Naive B cell (primary cell): ENCODE data around the gene SLC13A3. TPM values are rescaled to one million over a fixed set of nuclear protein-coding genes. Genes with fewer than 3 reads are reported as not detected.

Experiments used
- ATAC-seq, 2 donors: fragments of 150-1000 bp; cut with Tn5 transposase; 2 replicates each; pipeline ENCODE4 v1.10.0; 2021; ENCODE audit warnings: low read depth in 2 of 2, mild to moderate bottlenecking in 2 of 2, moderate library complexity in 2 of 2
- DNase-seq: peaks from one replicate; pipeline ENCODE4 v3.0.0; 2022
- H3K27ac Mint-ChIP-seq, 6 donors: one replicate each; pipeline ENCODE4 v1.8.0; 2020 to 2022; ENCODE audit warnings: mild to moderate bottlenecking in 6 of 6, mixed read lengths in 6 of 6, moderate library complexity in 5 of 6, inconsistent platforms in 2 of 6
- H3K27me3 Mint-ChIP-seq, 3 donors: one replicate each; pipeline ENCODE4 v1.8.0; 2021 to 2022; ENCODE audit warnings: mixed read lengths in 3 of 3, mild to moderate bottlenecking in 1 of 3
- H3K36me3 Mint-ChIP-seq, 2 donors: one replicate each; pipeline ENCODE4 v1.8.0; 2020 to 2022; ENCODE audit warnings: mixed read lengths in 2 of 2, inconsistent platforms in 1 of 2, mild to moderate bottlenecking in 1 of 2
- H3K4me1 Mint-ChIP-seq, 3 donors: one replicate each; pipeline ENCODE4 v1.8.0; 2020 to 2022; ENCODE audit warnings: mixed read lengths in 3 of 3, inconsistent platforms in 1 of 3, mild to moderate bottlenecking in 1 of 3, moderate library complexity in 1 of 3
- H3K4me3 Mint-ChIP-seq, 8 donors: one replicate each; pipeline ENCODE4 v1.8.0; 2020 to 2022; ENCODE audit warnings: mild to moderate bottlenecking in 8 of 8, mixed read lengths in 8 of 8, moderate library complexity in 8 of 8, inconsistent platforms in 2 of 8
- H3K9me3 Mint-ChIP-seq, 7 donors: one replicate each; pipeline ENCODE4 v1.8.0; 2020 to 2022; ENCODE audit warnings: mixed read lengths in 7 of 7, mild to moderate bottlenecking in 5 of 7, inconsistent platforms in 2 of 7, moderate library complexity in 1 of 7
- polyA plus RNA-seq, 6 donors: library from polyadenylated mRNA; unstranded; fragments of 300-500 nt; fragmentation: Illumina TruSeq; gene quantifications; one replicate each; pipeline ENCODE4 v1.2.3, GENCODE V29; 2021; ENCODE audit warnings: low read depth in 6 of 6

The SLC13A3 gene
- polyA plus RNA-seq, 6 donors from 2014 or later: 0.53 TPM; not detected in 5

DNA sequence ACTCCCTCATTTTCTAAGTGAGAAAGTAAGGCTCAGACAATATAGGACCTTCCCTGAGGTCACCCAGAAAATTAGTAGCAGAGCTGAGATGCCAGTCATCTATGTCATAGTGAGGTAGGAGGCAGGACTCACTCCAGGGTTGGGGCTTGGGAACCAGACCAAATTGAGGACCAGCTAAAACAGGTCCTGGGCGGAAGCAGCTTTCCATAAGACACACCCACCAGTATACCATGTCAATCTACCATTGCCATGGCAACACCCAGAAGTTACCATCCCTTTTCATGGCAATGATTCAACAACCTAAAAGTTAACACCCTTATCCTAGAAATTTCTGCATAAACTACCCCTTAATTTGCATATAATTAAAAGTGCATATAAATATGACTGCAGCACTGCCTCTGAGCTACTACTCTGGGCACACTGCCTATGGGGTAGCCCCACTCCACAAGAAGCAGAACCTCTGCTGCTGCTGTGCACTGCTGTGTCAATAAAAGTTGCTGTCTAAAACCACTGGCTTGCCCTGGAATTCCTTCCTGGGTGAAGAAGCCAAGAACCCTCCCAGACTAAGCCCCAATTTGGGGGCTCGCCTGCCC, 70.5 kb downstream of the SLC13A3 start:
- ATAC-seq (no peak), DNase-seq (no peak)
- Mint-ChIP-seq H3K4me1 (peaks cover 0 to 7% (median 4%) of the 10 kb centered on the region in 3 donors), H3K9me3 (no peaks in the 10 kb centered on the region), H3K36me3 (no peaks in the 10 kb centered on the region), H3K27ac (no peak overlapping the region), H3K4me3 (peak overlapping the region in 1 of 8 donors; percentile 47), H3K27me3 (peaks cover 15 to 46% (median 30%) of the 10 kb centered on the region in 3 donors)

DNA sequence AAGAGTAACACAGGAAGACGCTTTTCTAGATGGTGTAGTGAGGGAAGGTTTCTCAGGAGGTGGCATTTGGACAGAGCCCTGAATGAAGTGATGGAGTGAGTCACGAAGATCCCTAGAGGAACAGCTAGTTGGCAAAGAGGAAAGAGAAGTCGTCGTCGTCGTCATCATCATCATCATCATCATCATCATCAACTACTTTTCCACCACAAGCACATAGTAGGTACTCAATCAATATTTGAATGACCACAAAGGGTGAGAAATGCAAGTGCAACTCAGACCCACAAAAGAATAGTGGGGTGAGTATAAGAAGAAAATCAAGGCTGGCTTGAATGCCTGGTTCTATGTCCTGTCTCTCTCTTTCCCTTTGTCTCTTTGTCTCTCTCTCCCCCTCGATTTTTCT, 72.5 kb downstream of the SLC13A3 start:
- Mint-ChIP-seq H3K27ac (no peak overlapping the region), H3K27me3 (peaks cover 20 to 43% (median 41%) of the 10 kb centered on the region in 3 donors), H3K36me3 (no peaks in the 10 kb centered on the region), H3K4me3 (no peak overlapping the region), H3K9me3 (no peaks in the 10 kb centered on the region), H3K4me1 (peaks cover 0 to 9% (median 4%) of the 10 kb centered on the region in 3 donors)
- ATAC-seq (no peak), DNase-seq (no peak)

DNA sequence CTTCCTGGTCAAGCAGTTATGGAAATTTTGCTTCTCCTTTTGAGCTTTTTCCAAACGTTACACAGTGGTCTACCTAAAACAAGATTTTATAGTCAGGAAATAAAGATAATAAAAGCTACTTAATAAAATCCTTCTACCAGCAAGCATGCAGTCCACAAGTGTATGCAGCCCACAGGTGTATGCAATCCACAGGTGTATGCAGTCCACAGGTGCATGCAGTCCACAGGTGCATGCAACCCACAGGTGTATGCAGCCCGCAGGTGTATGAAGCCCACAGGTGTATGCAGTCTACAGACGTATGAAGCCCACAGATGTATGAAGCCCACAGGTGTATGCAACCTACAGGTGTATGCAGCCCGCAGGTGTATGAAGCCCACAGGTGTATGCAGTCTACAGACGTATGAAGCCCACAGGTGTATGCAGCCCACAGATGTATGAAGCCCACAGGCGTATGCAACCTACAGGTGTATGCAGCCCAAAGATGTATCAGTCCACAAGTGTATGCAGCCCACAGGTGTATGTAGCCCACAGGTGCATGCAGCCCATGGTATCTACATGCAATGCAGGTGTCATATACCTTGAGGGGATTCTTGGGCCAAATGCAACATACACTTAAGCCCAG, 74.4 kb downstream of the SLC13A3 start:
- Mint-ChIP-seq H3K27me3 (peaks cover 20 to 43% (median 36%) of the 10 kb centered on the region in 3 donors), H3K9me3 (no peaks in the 10 kb centered on the region), H3K27ac (no peak overlapping the region), H3K36me3 (no peaks in the 10 kb centered on the region), H3K4me1 (peaks cover 0 to 9% (median 4%) of the 10 kb centered on the region in 3 donors), H3K4me3 (no peak overlapping the region)
- ATAC-seq: no peak
- DNase-seq: no peak

DNA sequence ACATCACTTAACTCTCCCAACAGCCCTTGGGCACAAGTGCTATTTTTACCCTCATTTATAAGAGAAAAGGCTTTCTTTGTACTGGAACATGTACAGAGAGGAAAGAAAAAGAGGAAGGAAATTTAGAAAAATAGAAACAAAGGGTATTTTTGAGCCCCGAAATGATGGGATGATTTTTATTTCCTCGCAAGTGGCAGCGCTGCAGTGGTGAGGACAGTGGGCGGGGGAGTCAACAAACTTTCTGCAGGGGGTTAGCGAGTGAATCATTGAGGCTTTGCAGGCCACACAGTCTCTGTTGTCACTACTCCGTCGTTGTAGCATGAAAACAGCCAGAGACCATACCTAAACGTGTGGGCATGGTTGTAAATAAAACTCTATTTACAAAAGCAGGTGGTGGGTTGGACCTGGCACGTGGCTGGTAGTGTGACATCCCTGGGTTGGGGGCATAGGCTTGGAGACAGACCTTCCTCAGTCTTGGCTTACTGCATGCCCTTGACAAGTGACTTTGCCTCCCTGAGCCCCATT, 75.3 kb downstream of the SLC13A3 start:
- no peaks in the 10 kb centered on the region for H3K9me3 Mint-ChIP-seq
- H3K4me1 Mint-ChIP-seq: peaks cover 0 to 9% (median 4%) of the 10 kb centered on the region in 3 donors

GRCh38 chr20:46575394-46575793, 75.9 kb downstream of the SLC13A3 start:
- Mint-ChIP-seq H3K27ac (peak overlapping the region in 1 of 6 donors; percentile 84), H3K27me3 (peaks cover 17 to 42% (median 40%) of the 10 kb centered on the region in 3 donors), H3K9me3 (no peaks in the 10 kb centered on the region), H3K4me3 (no peak overlapping the region), H3K4me1 (peaks cover 0 to 9% (median 4%) of the 10 kb centered on the region in 3 donors), H3K36me3 (no peaks in the 10 kb centered on the region)
- ATAC-seq (no peak), DNase-seq (no peak)

More for the DNA sequence above, 75.3 kb downstream of the SLC13A3 start:
- no peaks in the 10 kb centered on the region for H3K36me3 Mint-ChIP-seq
- peaks cover 13 to 42% (median 34%) of the 10 kb centered on the region in 3 donors for H3K27me3 Mint-ChIP-seq
- H3K4me3 Mint-ChIP-seq: peak overlapping the region in 1 of 8 donors; percentile 26
- no peak overlapping the region for H3K27ac Mint-ChIP-seq
- DNase-seq (no peak), ATAC-seq (no peak)

GRCh38 chr20:46573788-46574584, 77.3 kb downstream of the SLC13A3 start:
- Mint-ChIP-seq H3K27ac (no peak overlapping the region), H3K4me3 (no peak overlapping the region)
- ATAC-seq: no peak

DNA sequence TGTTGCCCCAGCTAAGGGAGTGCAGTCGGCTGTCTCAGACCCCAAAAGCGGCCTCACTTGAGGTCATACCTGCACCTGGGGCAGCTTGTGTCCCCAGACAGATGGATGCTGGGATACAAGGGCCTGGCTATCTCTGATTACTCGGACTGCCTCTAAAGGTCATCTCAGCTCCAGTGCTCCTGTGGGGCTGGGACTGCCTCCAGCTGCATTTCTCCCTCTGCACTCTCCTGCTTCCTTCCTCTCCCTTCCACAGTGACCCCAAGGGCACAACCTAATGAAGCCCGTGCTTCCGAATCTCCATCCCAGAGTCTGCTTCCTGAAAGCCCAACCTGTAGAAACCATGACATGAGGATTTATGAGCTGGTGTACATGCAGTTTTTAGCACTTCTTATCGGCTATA, 78.0 kb downstream of the SLC13A3 start:
- H3K4me1 Mint-ChIP-seq: peaks cover 0 to 9% (median 4%) of the 10 kb centered on the region in 3 donors
- DNase-seq (no peak), ATAC-seq (no peak)
- peaks cover 14 to 32% (median 30%) of the 10 kb centered on the region in 3 donors for H3K27me3 Mint-ChIP-seq
- no peaks in the 10 kb centered on the region for H3K36me3 Mint-ChIP-seq
- no peak overlapping the region for H3K4me3 Mint-ChIP-seq
- no peaks in the 10 kb centered on the region for H3K9me3 Mint-ChIP-seq
- peak overlapping the region in 1 of 6 donors; percentile 62 for H3K27ac Mint-ChIP-seq

More at GRCh38 chr20:46573788-46574584, 77.3 kb downstream of the SLC13A3 start:
- Mint-ChIP-seq H3K36me3 (no peaks in the 10 kb centered on the region), H3K27me3 (peaks cover 17 to 39% (median 36%) of the 10 kb centered on the region in 3 donors), H3K9me3 (no peaks in the 10 kb centered on the region), H3K4me1 (peaks cover 0 to 9% (median 4%) of the 10 kb centered on the region in 3 donors)
- DNase-seq: no peak

DNA sequence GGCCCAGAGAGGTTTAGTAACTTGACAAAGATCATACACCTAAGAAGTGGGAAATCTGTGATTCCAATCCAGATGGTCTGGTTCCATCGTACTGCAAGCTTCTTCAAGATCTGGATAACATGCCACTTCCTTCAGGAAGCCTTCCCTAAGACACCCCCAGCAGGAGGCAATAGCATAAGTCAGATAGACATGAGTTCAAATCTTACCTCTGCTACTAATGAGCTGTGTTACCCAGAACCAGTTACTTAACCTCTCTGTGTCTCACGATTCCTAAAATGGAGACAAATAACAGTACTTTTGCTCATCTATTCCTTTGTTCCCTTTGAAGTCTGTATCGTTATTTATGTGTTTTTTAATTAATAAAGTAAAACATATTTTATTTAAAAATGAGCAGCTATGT, 78.5 kb downstream of the SLC13A3 start:
- H3K4me3 Mint-ChIP-seq: no peak overlapping the region
- H3K27ac Mint-ChIP-seq: no peak overlapping the region
- ATAC-seq (no peak), DNase-seq (no peak)
- peaks cover 14 to 34% (median 31%) of the 10 kb centered on the region in 3 donors for H3K27me3 Mint-ChIP-seq
- peaks cover 0 to 9% (median 4%) of the 10 kb centered on the region in 3 donors for H3K4me1 Mint-ChIP-seq
- no peaks in the 10 kb centered on the region for H3K9me3 Mint-ChIP-seq
- no peaks in the 10 kb centered on the region for H3K36me3 Mint-ChIP-seq

GRCh38 chr20:46572153-46572552, 79.1 kb downstream of the SLC13A3 start:
- Mint-ChIP-seq H3K9me3 (no peaks in the 10 kb centered on the region), H3K36me3 (no peaks in the 10 kb centered on the region), H3K4me3 (no peak overlapping the region), H3K27me3 (peaks cover 19 to 40% (median 32%) of the 10 kb centered on the region in 3 donors), H3K4me1 (peaks cover 0 to 9% (median 4%) of the 10 kb centered on the region in 3 donors), H3K27ac (no peak overlapping the region)
- DNase-seq: no peak
- no peak for ATAC-seq

- Mint-ChIP-seq H3K4me1 (peaks cover 0 to 9% (median 4%) of the 10 kb centered on the region in 3 donors), H3K4me3 (peak overlapping the region in 1 of 8 donors; percentile 29), H3K27ac (peak overlapping the region in 2 of 6 donors; percentile 69 to 86), H3K36me3 (no peaks in the 10 kb centered on the region), H3K27me3 (peaks cover 19 to 40% (median 30%) of the 10 kb centered on the region in 3 donors), H3K9me3 (no peaks in the 10 kb centered on the region)
- ATAC-seq: no peak
- DNase-seq: no peak
Measured at GRCh38 chr20:46571418-46571817, 79.8 kb downstream of the SLC13A3 start.

DNA sequence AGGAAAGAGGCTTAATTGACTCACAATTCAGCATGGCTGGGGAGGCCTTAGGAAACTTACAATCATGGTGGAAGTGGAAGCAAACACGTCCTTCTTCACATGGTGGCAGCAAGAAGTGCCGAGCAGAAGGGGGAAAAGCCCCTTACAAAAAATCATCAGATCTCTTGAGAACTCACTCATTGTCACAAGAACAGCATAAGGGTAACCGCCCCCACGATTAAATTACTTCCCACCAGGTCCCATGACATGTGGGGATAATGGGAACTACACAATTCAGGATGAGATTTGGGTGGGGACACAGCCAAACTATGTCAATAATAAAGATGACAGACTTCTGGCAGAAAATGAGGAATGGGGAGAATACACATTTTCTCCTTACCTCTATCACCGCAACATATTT, 80.3 kb downstream of the SLC13A3 start:
- Mint-ChIP-seq H3K36me3 (no peaks in the 10 kb centered on the region), H3K4me3 (no peak overlapping the region), H3K27ac (no peak overlapping the region), H3K27me3 (peaks cover 17 to 37% (median 34%) of the 10 kb centered on the region in 3 donors), H3K4me1 (peaks cover 0 to 4% (median 3%) of the 10 kb centered on the region in 3 donors), H3K9me3 (no peaks in the 10 kb centered on the region)
- ATAC-seq: no peak
- no peak for DNase-seq

DNA sequence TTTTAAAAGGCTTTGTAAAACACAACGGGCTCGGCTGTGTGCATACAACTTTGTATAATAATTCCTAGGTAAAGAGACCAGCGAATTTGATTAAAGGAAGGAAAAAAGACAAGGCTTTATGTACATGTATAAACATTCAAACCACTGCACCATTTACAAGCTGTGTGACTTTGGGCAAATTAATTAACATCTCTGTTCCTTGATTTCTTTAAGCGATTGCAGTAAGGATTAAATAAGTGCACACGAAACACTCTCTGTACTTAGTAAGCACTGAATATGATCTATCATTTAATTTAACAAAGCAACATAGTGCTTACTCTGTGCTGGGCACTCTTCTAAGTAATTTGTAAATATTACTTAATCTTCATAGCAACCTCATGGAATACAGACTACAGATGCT, 81.3 kb downstream of the SLC13A3 start:
- no peaks in the 10 kb centered on the region for H3K36me3 Mint-ChIP-seq
- no peaks in the 10 kb centered on the region for H3K9me3 Mint-ChIP-seq
- no peak for ATAC-seq
- DNase-seq: no peak
- H3K4me1 Mint-ChIP-seq: no peaks in the 10 kb centered on the region
- H3K4me3 Mint-ChIP-seq: no peak overlapping the region
- H3K27me3 Mint-ChIP-seq: peaks cover 13 to 38% (median 30%) of the 10 kb centered on the region in 3 donors
- H3K27ac Mint-ChIP-seq: no peak overlapping the region

- Mint-ChIP-seq H3K9me3 (no peaks in the 10 kb centered on the region), H3K4me3 (no peak overlapping the region), H3K36me3 (no peaks in the 10 kb centered on the region), H3K27ac (no peak overlapping the region), H3K4me1 (no peaks in the 10 kb centered on the region), H3K27me3 (peaks cover 9 to 38% (median 22%) of the 10 kb centered on the region in 3 donors)
- DNase-seq (no peak), ATAC-seq (no peak)
Measured at GRCh38 chr20:46568570-46569129, 82.6 kb downstream of the SLC13A3 start.
